Stimulated activated CD4-positive, alpha-beta T cell treated with anti-CD3 and anti-CD28 coated beads, TNF-alpha, amount 100 ng/mL, for 4 hours (primary cell): ENCODE results near the gene ZC3H7A.

ENCODE experiments used
- DNase-seq, 3 experiments: peaks; one replicate each; pipeline ENCODE4 v3.0.0-alpha.2; 2020; ENCODE audit warnings: low read depth in 3 of 3

ZC3H7A gene

GRCh38 chr16:11779074-11779473, 18.0 kb downstream of the ZC3H7A start:
- DNase-seq: no peak

GRCh38 chr16:11774065-11774626, 22.9 kb downstream of the ZC3H7A start:
- no peak for DNase-seq

GRCh38 chr16:11768849-11769248, 28.2 kb downstream of the ZC3H7A start:
- DNase-seq: no peak

GRCh38 chr16:11762431-11762830, 34.6 kb downstream of the ZC3H7A start:
- no peak for DNase-seq

GRCh38 chr16:11759997-11760396, 37.1 kb downstream of the ZC3H7A start:
- DNase-seq: no peak

- no peak for DNase-seq
These were observed 37.8 kb downstream of the ZC3H7A start for GRCh38 chr16:11759163-11759834.

- no peak for DNase-seq
These were observed 39.1 kb downstream of the ZC3H7A start for GRCh38 chr16:11757671-11758545.

- no peak for DNase-seq
These were observed 40.8 kb downstream of the ZC3H7A start for GRCh38 chr16:11756248-11756647.

GRCh38 chr16:11755022-11755760, 41.9 kb downstream of the ZC3H7A start:
- no peak for DNase-seq

- no peak for DNase-seq
These were observed 44.2 kb downstream of the ZC3H7A start for GRCh38 chr16:11752856-11753255.

GRCh38 chr16:11750056-11750455, 47.0 kb downstream of the ZC3H7A start:
- DNase-seq: no peak

- DNase-seq: no peak
These were observed 48.4 kb downstream of the ZC3H7A start for GRCh38 chr16:11748404-11749254.

GRCh38 chr16:11747949-11748403, 49.1 kb downstream of the ZC3H7A start:
- no peak for DNase-seq

- DNase-seq: no peak
These were observed 53.0 kb downstream of the ZC3H7A start for GRCh38 chr16:11744075-11744470.

GRCh38 chr16:11743308-11744074, 53.6 kb downstream of the ZC3H7A start:
- DNase-seq: no peak

- DNase-seq: peak; percentile 97 to 99 (median 98)
These were observed 54.3 kb downstream of the ZC3H7A start, which contains the start of gene TXNDC11 for GRCh38 chr16:11742536-11743307. Gene TXNDC11 (minus strand): TSS chr16:11742857. CDS start chr16:11742730, 127 bp downstream.

- peak in 2 of 3 experiments; percentile 13 to 23 for DNase-seq
These were observed 54.9 kb downstream of the ZC3H7A start for GRCh38 chr16:11742093-11742535.

- DNase-seq: no peak
These were observed 56.5 kb downstream of the ZC3H7A start for GRCh38 chr16:11740567-11740966.
